GM23248 (cell line): ENCODE results near the gene TOM1. TPM values are rescaled to one million over a fixed set of nuclear protein-coding genes. Genes with fewer than 3 reads are reported as not detected.

ENCODE experiments used
- DNase-seq: peaks from one replicate; pipeline ENCODE4 v3.0.0-alpha.2; 2015
- H2AFZ ChIP-seq: fragments of 200-600 bp; sonication (generic); 2 replicates; pipeline ENCODE4 v1.6.1; 2016; ENCODE audit warnings: antibody characterized with exemption
- H3F3A ChIP-seq: fragments of 200-600 bp; sonication (generic); 2 replicates; pipeline ENCODE4 v1.6.1; 2016; ENCODE audit warnings: mild to moderate bottlenecking, antibody characterized with exemption, mixed run types; ENCODE audit not compliant: insufficient read depth
- H3K27ac ChIP-seq: fragments of 200-600 bp; sonication (generic); 2 replicates; pipeline ENCODE4 v1.5.1; 2016; ENCODE audit warnings: mild to moderate bottlenecking
- H3K27me3 ChIP-seq: fragments of 200-600 bp; sonication (generic); replicated peaks from 2 replicates; pipeline ENCODE4 v1.6.1; 2016; ENCODE audit warnings: mild to moderate bottlenecking; ENCODE audit not compliant: insufficient read depth
- H3K36me3 ChIP-seq: fragments of 200-600 bp; sonication (generic); 2 replicates; pipeline ENCODE4 v1.6.1; 2016; ENCODE audit warnings: low read depth, mild to moderate bottlenecking
- H3K4me1 ChIP-seq: fragments of 200-600 bp; sonication (generic); 2 replicates; pipeline ENCODE4 v1.6.1; 2016; ENCODE audit warnings: mild to moderate bottlenecking; ENCODE audit not compliant: insufficient read depth
- H3K4me2 ChIP-seq: fragments of 200-600 bp; sonication (generic); one replicate; pipeline ENCODE4 v1.6.1; 2016; ENCODE audit warnings: mild to moderate bottlenecking; ENCODE audit not compliant: unreplicated experiment
- H3K4me3 ChIP-seq: fragments of 200-600 bp; sonication (generic); 2 replicates; pipeline ENCODE4 v1.5.1; 2016; ENCODE audit warnings: mild to moderate bottlenecking
- H3K79me2 ChIP-seq: fragments of 200-600 bp; sonication (generic); 2 replicates; pipeline ENCODE4 v1.6.1; 2016; ENCODE audit warnings: mild to moderate bottlenecking; ENCODE audit not compliant: insufficient read depth
- H3K9ac ChIP-seq: fragments of 200-600 bp; sonication (generic); 2 replicates; pipeline ENCODE4 v1.6.1; 2016; ENCODE audit warnings: mild to moderate bottlenecking
- H3K9me2 ChIP-seq: fragments of 200-600 bp; sonication (generic); 2 replicates; pipeline ENCODE4 v1.6.1; 2016; ENCODE audit warnings: mixed run types, mild to moderate bottlenecking, moderate library complexity; ENCODE audit not compliant: insufficient read depth
- H3K9me3 ChIP-seq: fragments of 200-600 bp; sonication (generic); one replicate; pipeline ENCODE4 v1.6.1; 2017; ENCODE audit warnings: low read depth
- H4K20me1 ChIP-seq: fragments of 200-600 bp; sonication (generic); 2 replicates; pipeline ENCODE4 v1.6.0; 2016; ENCODE audit not compliant: insufficient read depth
- EZH2 ChIP-seq: fragments of 200-600 bp; sonication (generic); IDR thresholded peaks from 2 replicates; pipeline ENCODE4 v1.6.1; 2018; ENCODE audit warnings: antibody characterized with exemption, mild to moderate bottlenecking; ENCODE audit not compliant: insufficient read depth, poor library complexity, severe bottlenecking
- EZH2phosphoT487 ChIP-seq: fragments of 200-600 bp; sonication (generic); IDR thresholded peaks from 2 replicates; pipeline ENCODE4 v1.6.1; 2018; ENCODE audit warnings: antibody characterized with exemption, moderate library complexity, mild to moderate bottlenecking, low read depth; ENCODE audit not compliant: insufficient read depth
- WGBS, 2 experiments: methylation state at CpG; one replicate each; pipeline ENCODE4 v1.1.6; 2015 to 2017; ENCODE audit warnings: low lambda C conversion rate in 2 of 2, low coverage in 1 of 2; ENCODE audit errors: missing lambda C conversion rate in 2 of 2; 5-methylcytosine and 5-hydroxymethylcytosine counted together
- in situ Hi-C: fragments of 300-500 bp; cut with MboI; formaldehyde crosslinking; loops from 2 replicates; pipeline ENCODE4 v1.15.0; 2020
- polyA plus RNA-seq: library from polyadenylated mRNA; unstranded; fragments of >200 nt; fragmentation: Nextera tagmentation; extraction: Ambion mirVana; gene quantifications from 2 replicates; pipeline ENCODE4 v1.2.1, GENCODE V29; 2016
- total RNA-seq: library from RNA; depleted of rRNA; stranded (reverse); fragments of >200 nt; shearing (Covaris generic); gene quantifications from 2 replicates; pipeline ENCODE4 v1.2.3, GENCODE V29; 2014

TOM1 gene
- total and polyA plus RNA-seq, 2 experiments from 2014 or later = 61.3 to 69.7 TPM

- in situ Hi-C loops = no loop called here
- H3K36me3 ChIP-seq = peaks cover 4% of the 10 kb centered on the region; the same call in 1 of the 2 replicates
- 96 to 98% methylated on average over 25 to 26 of the region's 26 CpGs for WGBS, 2 experiments
Observed at GRCh38 chr22:35343664-35344550, 44.2 kb downstream of the TOM1 start.

GRCh38 chr22:35344956-35345690 lies 45.4 kb downstream of the TOM1 start:
- no peaks in the 10 kb centered on the region for H3K9me2 ChIP-seq
- H3K4me2 ChIP-seq = no peak overlapping the region
- H3K4me1 ChIP-seq = 0 out of 2 replicates have a peak, but pooled peaks cover 6% of the 10 kb centered on the region
- H3K27me3 ChIP-seq = no peaks in the 10 kb centered on the region
- H3K79me2 ChIP-seq = no peaks in the 10 kb centered on the region
- peaks cover 2% of the 10 kb centered on the region; the same call in 1 of the 2 replicates for H3F3A ChIP-seq
- H3K9me3 ChIP-seq = no peaks in the 10 kb centered on the region
- DNase-seq = no peak
- no peak overlapping the region for H3K27ac ChIP-seq
- H3K9ac ChIP-seq = no peak overlapping the region
- no peak overlapping the region for H3K4me3 ChIP-seq
- TF ChIP-seq EZH2phosphoT487 (no peak), EZH2 (no peak)
- H4K20me1 ChIP-seq = no peaks in the 10 kb centered on the region
- in situ Hi-C loops = no loop called here
- H2AFZ ChIP-seq = no peak overlapping the region
- 86 to 87% methylated on average over 14 of the region's 14 CpGs for WGBS, 2 experiments
- peaks cover 4% of the 10 kb centered on the region; the same call in 1 of the 2 replicates for H3K36me3 ChIP-seq

More at GRCh38 chr22:35343664-35344550, 44.2 kb downstream of the TOM1 start:
- Histone ChIP-seq H4K20me1 (no peaks in the 10 kb centered on the region), H3K9me2 (no peaks in the 10 kb centered on the region), H3K4me3 (no peak overlapping the region), H3K4me2 (no peak overlapping the region), H3K79me2 (no peaks in the 10 kb centered on the region), H3K9me3 (no peaks in the 10 kb centered on the region), H3F3A (no peaks in the 10 kb centered on the region), H3K27me3 (no peaks in the 10 kb centered on the region), H3K4me1 (no peaks in the 10 kb centered on the region), H3K9ac (no peak overlapping the region), H3K27ac (no peak overlapping the region), H2AFZ (no peak overlapping the region)
- no peak for DNase-seq
- TF ChIP-seq EZH2 = no peak
- no peak for TF ChIP-seq EZH2phosphoT487

GRCh38 chr22:35345808-35346505 lies 46.3 kb downstream of the TOM1 start:
- Histone ChIP-seq H3K27me3 (no peaks in the 10 kb centered on the region), H3K27ac (no peak overlapping the region), H3K4me3 (no peak overlapping the region), H3K4me1 (peaks cover 10% of the 10 kb centered on the region), H3K36me3 (peaks cover 4% of the 10 kb centered on the region; the same call in 1 of the 2 replicates), H3K79me2 (no peaks in the 10 kb centered on the region), H3K9me3 (no peaks in the 10 kb centered on the region), H4K20me1 (no peaks in the 10 kb centered on the region), H3F3A (peaks cover 6% of the 10 kb centered on the region; the same call in 1 of the 2 replicates), H2AFZ (no peak overlapping the region), H3K9me2 (no peaks in the 10 kb centered on the region), H3K9ac (no peak overlapping the region), H3K4me2 (no peak overlapping the region)
- TF ChIP-seq EZH2 = no peak
- TF ChIP-seq EZH2phosphoT487 = no peak
- no peak for DNase-seq
- in situ Hi-C loops = no loop called here
- WGBS, 2 experiments = 94 to 97% methylated on average over 11 of the region's 11 CpGs
